Measurements from ENCODE around the gene PDCD6IP. TPM values are rescaled to one million over a fixed set of nuclear protein-coding genes. Genes with fewer than 3 reads are reported as not detected.
A peak's percentile ranks its signal among the peaks of the same experiment; 100 is the strongest.

PDCD6IP gene
- total and polyA plus RNA-seq, 2 of the 13 experiments (the other 11 are each of a cell fraction or from before 2014, with no cell fraction given): 62.5 to 85.6 TPM

- TF ChIP-seq SNAPC4 (CRISPR knock-in tag; IDR thresholded peaks at IDR 0.05) (no peak), SNAPC2 (CRISPR knock-in tag; IDR thresholded peaks at IDR 0.05) (0 out of 2 replicates have a peak, but pooled peaks have one; percentile 21)
Observed at GRCh38 chr3:33786565-33787327, 11.7 kb upstream of the PDCD6IP start (continued).

GRCh38 chr3:33787328-33788009 is 11.0 kb upstream of the PDCD6IP start:
- 4% methylated on average over 4 of the region's 15 CpGs for WGBS (ENCODE audit: low lambda C conversion rate)
- no TSS peak for BruUV-seq (replicated peaks)
- FAIRE-seq (peak; percentile 69), DNase-seq (ENCODE audit: low spot score) (peak; percentile 65), ATAC-seq (peak; percentile 95)
- CTCF ChIA-PET (ENCODE audit: low intra/inter-chr PET ratio, low total read pairs): interaction anchor here (1.5 kb wide), 1 partner anchor 151 kb away, joined by 18 read pairs; no protein-coding TSS in a partner anchor
- H3K36me3 ChIP-seq (replicated peaks in 1 of 2; ENCODE audit: control insufficient read depth in 1 of 2, insufficient read depth in 2 of 2, low read length in 2 of 2): no peaks in the 10 kb centered on the region
- POLR2A ChIA-PET: interaction anchor here (1.3 to 2.2 kb wide), 2 partner anchors 11 to 151 kb away, joined by 4 to 18 read pairs; partner anchors contain the start of gene PDCD6IP
- no peaks in the 10 kb centered on the region for H3K27me3 ChIP-seq (ENCODE audit: control insufficient read depth in 1 of 2, insufficient read depth in 2 of 2, low read length in 2 of 2)
- no peak overlapping the region for H3K27ac ChIP-seq (ENCODE audit: extremely low read length, insufficient read depth, low read length)
- no peaks in the 10 kb centered on the region for H3K79me2 ChIP-seq (ENCODE audit: insufficient read depth, low read length)
- peak overlapping the region; percentile 61 to 73 (median 61) for H3K4me3 ChIP-seq (replicated peaks in 1 of 3; ENCODE audit: insufficient read depth in 1 of 3, low read depth in 2 of 3, low read length in 3 of 3)
- intact Hi-C loops (cut with micrococcal nuclease; ENCODE audit: unreplicated experiment): loop anchor here (1.0 to 10.0 kb wide), 4 partner anchors 69 to 653 kb away; partner anchors contain the start of gene CLASP2
- H3K9me3 ChIP-seq (ENCODE audit: low read length): no peaks in the 10 kb centered on the region
- in situ Hi-C loops (cut with HindIII; ENCODE audit: extremely low pct_ligation_motif_present, low pct_unique_long_range_greater_than_20kb): loop anchor here (5.0 kb wide), 1 partner anchor 150 kb away; no protein-coding TSS in a partner anchor
- H3K9ac ChIP-seq (ENCODE audit: insufficient read depth, low read depth, low read length): peak overlapping the region; percentile 11; the same call in 1 of the 2 replicates
- H2AFZ ChIP-seq (ENCODE audit: low read length): no peak overlapping the region
- H4K20me1 ChIP-seq (ENCODE audit: insufficient read depth, low read length): no peaks in the 10 kb centered on the region
- H3K4me1 ChIP-seq (ENCODE audit: insufficient read depth, low read length): peaks cover 18% of the 10 kb centered on the region
- peak overlapping the region; percentile 90 for H3K4me2 ChIP-seq (ENCODE audit: low read depth, low read length)
- TF ChIP-seq ZFP91 (CRISPR knock-in tag; IDR thresholded peaks at IDR 0.05; ENCODE audit: borderline replicate concordance) (peak; percentile 51; the same call in 1 of the 2 replicates), GATA4 (IDR thresholded peaks at IDR 0.05; ENCODE audit: borderline replicate concordance, low read depth) (no peak), ZMYM4 (CRISPR knock-in tag; IDR thresholded peaks at IDR 0.05) (peak; percentile 48), SALL1 (CRISPR knock-in tag; IDR thresholded peaks at IDR 0.05) (0 out of 2 replicates have a peak, but pooled peaks have one; percentile 27), ZNF414 (CRISPR knock-in tag; IDR thresholded peaks at IDR 0.05) (0 out of 2 replicates have a peak, but pooled peaks have one; percentile 31), HDAC6 (IDR thresholded peaks at IDR 0.05; ENCODE audit: low read depth, low read length) (no peak), ASH2L (IDR thresholded peaks at IDR 0.05; ENCODE audit: insufficient read length, low read depth, low read length) (peak; percentile 48)
